Right lobe of liver (tissue), 6 donors: ENCODE results near the gene WDFY4. TPM values are rescaled to one million over a fixed set of nuclear protein-coding genes. Genes with fewer than 3 reads are reported as not detected.

ENCODE experiments used
- ATAC-seq, 4 donors: fragments of 200-7000 bp; cut with Tn5 transposase; one replicate each; pipeline ENCODE4 v1.9.1; 2020; ENCODE audit warnings: mild to moderate bottlenecking in 4 of 4, moderate library complexity in 4 of 4
- DNase-seq, 3 donors: peaks; one replicate each; pipeline ENCODE4 v3.0.0-alpha.2; 2020
- H3K27ac ChIP-seq, 3 donors: fragments of 200-600 bp; one replicate each; pipeline ENCODE4 v1.8.0; 2022
- H3K27me3 ChIP-seq, 2 donors: fragments of 200-600 bp; one replicate each; pipeline ENCODE4 v1.8.0; 2022
- H3K36me3 ChIP-seq, 4 donors: fragments of 200-600 bp; sonication (generic) in 1 of 4; one replicate each; pipeline versions ENCODE4 v1.5.1 to v1.8.0; 2017 to 2022; ENCODE audit warnings: control low read depth in 1 of 4
- H3K4me1 ChIP-seq, 4 donors: fragments of 200-600 bp; sonication (generic) in 1 of 4; one replicate each; pipeline versions ENCODE4 v1.5.1 to v1.8.0; 2017 to 2022; ENCODE audit warnings: control low read depth in 1 of 4
- H3K4me3 ChIP-seq, 3 donors: fragments of 200-600 bp; one replicate each; pipeline ENCODE4 v1.8.0; 2022
- H3K9me3 ChIP-seq, 4 donors: fragments of 200-600 bp; sonication (generic) in 1 of 4; one replicate each; pipeline versions ENCODE4 v1.5.1 to v1.8.0; 2017 to 2022; ENCODE audit warnings: control low read depth in 1 of 4
- CTCF ChIP-seq, 4 donors: fragments of 200-600 bp in 3 of 4; fragments of 450-650 bp in 1 of 4; IDR thresholded peaks; one replicate each; pipeline versions ENCODE4 v1.5.1 to v1.8.0; 2016 to 2022; ENCODE audit warnings: antibody characterized with exemption in 4 of 4, mild to moderate bottlenecking in 2 of 4
- POLR2A ChIP-seq: fragments of 450-650 bp; IDR thresholded peaks from one replicate; pipeline ENCODE4 v1.6.1; 2017; ENCODE audit warnings: antibody characterized with exemption, mild to moderate bottlenecking
- WGBS: methylation state at CpG from one replicate; pipeline ENCODE4 v1.1.6; 2018; ENCODE audit warnings: low coverage, low lambda C conversion rate; ENCODE audit not compliant: insufficient coverage; ENCODE audit errors: missing lambda C conversion rate; 5-methylcytosine and 5-hydroxymethylcytosine counted together
- intact Hi-C, 2 donors: fragments of 100-400 bp; cut with DNase I; formaldehyde crosslinking; loops; one replicate each; pipeline versions ENCODE4 v1.11.2 to v1.14.1; 2022
- total RNA-seq, 6 experiments: library from RNA; depleted of rRNA in 2 of 6; stranded (reverse); fragments of >200 nt in 2 of 6; fragmentation: NEBNext Ultra II Directional in 3 of 6; extraction: Animal tissue kit (Norgen Biotek cat#: 25700) in 3 of 6; gene quantifications; one replicate each; pipeline versions ENCODE4 v1.1.0 to v1.2.4, GENCODE V29; 2016 to 2023
- donor health status: DM: no; HTN: yes; CAD: no.
- donor health status: DM: no; HTN: no; CAD: no.
- donor health status: DM: no; HTN: no; CAD: no.
- donor health status: DM: no; HTN: yes; CAD: no.
- donor health status: DM: no; HTN: yes; CAD: no.

WDFY4 gene
- total RNA-seq, 6 experiments from 2014 or later, result 1.4 to 4.1 (median 1.9) TPM

GRCh38 chr10:49021685-49022084, 337.0 kb downstream of the WDFY4 start:
- ATAC-seq, result no peak
- no peaks in the 10 kb centered on the region for H3K27me3 ChIP-seq
- H3K27ac ChIP-seq, result no peak overlapping the region
- no peaks in the 10 kb centered on the region for H3K9me3 ChIP-seq
- no peak for TF ChIP-seq POLR2A
- TF ChIP-seq CTCF (IDR thresholded peaks at IDR 0.05), result no peak
- no peak overlapping the region for H3K4me3 ChIP-seq
- intact Hi-C loops, result no loop called here
- peaks cover 0 to 32% (median 5%) of the 10 kb centered on the region in 4 donors for H3K4me1 ChIP-seq
- DNase-seq, result no peak
- WGBS, result 87% methylated on average over 6 of the region's 6 CpGs
- no peaks in the 10 kb centered on the region for H3K36me3 ChIP-seq

GRCh38 chr10:49023071-49023470, 338.4 kb downstream of the WDFY4 start:
- intact Hi-C loops, result no loop called here
- no peaks in the 10 kb centered on the region for H3K36me3 ChIP-seq
- peaks cover 0 to 29% (median 6%) of the 10 kb centered on the region in 4 donors for H3K4me1 ChIP-seq
- TF ChIP-seq CTCF (IDR thresholded peaks at IDR 0.05) (no peak), POLR2A (no peak)
- H3K27ac ChIP-seq, result peak overlapping the region in 1 of 3 donors; percentile 1
- ATAC-seq, result no peak
- no peaks in the 10 kb centered on the region for H3K27me3 ChIP-seq
- 57% methylated on average over 2 of the region's 2 CpGs for WGBS
- H3K9me3 ChIP-seq, result no peaks in the 10 kb centered on the region
- no peak overlapping the region for H3K4me3 ChIP-seq
- DNase-seq, result no peak

GRCh38 chr10:49023752-49024151, 339.1 kb downstream of the WDFY4 start:
- Histone ChIP-seq H3K36me3 (no peaks in the 10 kb centered on the region), H3K9me3 (no peaks in the 10 kb centered on the region), H3K27me3 (no peaks in the 10 kb centered on the region), H3K27ac (peak overlapping the region in 1 of 3 donors; percentile 1), H3K4me1 (peaks cover 0 to 34% (median 9%) of the 10 kb centered on the region in 4 donors), H3K4me3 (no peak overlapping the region)
- TF ChIP-seq CTCF (IDR thresholded peaks at IDR 0.05), result no peak
- TF ChIP-seq POLR2A, result no peak
- ATAC-seq, result no peak
- WGBS, result 60% methylated on average over 5 of the region's 5 CpGs
- intact Hi-C loops, result no loop called here
- DNase-seq, result no peak

GRCh38 chr10:49024484-49024883, 339.8 kb downstream of the WDFY4 start:
- Histone ChIP-seq H3K27me3 (no peaks in the 10 kb centered on the region), H3K27ac (no peak overlapping the region), H3K4me1 (peaks cover 0 to 40% (median 11%) of the 10 kb centered on the region in 4 donors), H3K36me3 (no peaks in the 10 kb centered on the region), H3K9me3 (no peaks in the 10 kb centered on the region), H3K4me3 (no peak overlapping the region)
- intact Hi-C loops, result no loop called here
- WGBS, result 53% methylated on average over 3 of the region's 3 CpGs
- ATAC-seq, result peak in 2 of 4 donors; percentile 11 to 13
- DNase-seq, result no peak
- no peak for TF ChIP-seq POLR2A
- no peak for TF ChIP-seq CTCF (IDR thresholded peaks at IDR 0.05)
